NB4 (cell line): Measurements from ENCODE around the gene DPEP3.

Experiments
- MYC ChIP-seq: IDR thresholded peaks from 2 replicates; pipeline ENCODE4 v1.6.1; 2011; ENCODE audit warnings: low read depth, low read length
- POLR2A ChIP-seq: IDR thresholded peaks from 2 replicates; pipeline ENCODE4 v1.6.1; 2011; ENCODE audit warnings: mild to moderate bottlenecking; ENCODE audit not compliant: insufficient read length; ENCODE audit errors: extremely low read depth

GRCh38 chr16:67996666-67997065, 16.4 kb upstream of the DPEP3 start:
- TF ChIP-seq MYC (no peak), POLR2A (no peak)
